ENCODE results near the gene ACTR3.

ACTR3 gene

DNA sequence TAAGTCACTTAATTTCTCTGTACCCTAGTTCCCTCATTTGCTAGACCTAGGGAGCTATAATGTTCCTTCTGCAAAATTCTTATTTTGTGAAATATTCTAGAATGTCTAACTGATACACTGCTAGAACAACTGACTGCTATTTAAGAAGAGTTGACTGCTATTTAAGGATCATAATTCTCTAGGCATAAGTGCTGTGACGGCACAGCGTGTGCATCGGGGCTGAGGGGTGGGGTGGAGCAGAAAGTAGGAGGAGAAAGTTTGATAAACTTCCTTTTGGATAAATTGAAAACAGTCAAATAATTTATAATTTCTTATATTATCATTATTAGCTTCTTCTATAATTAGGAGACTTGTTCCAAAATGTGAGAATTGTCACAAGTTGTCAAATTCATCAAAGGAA, 10.4 kb upstream of the ACTR3 start:
- Histone ChIP-seq H3K27me3 (ENCODE audit: insufficient read depth, low read length, poor library complexity) (no peaks in the 10 kb centered on the region), H3K36me3 (ENCODE audit: insufficient read depth, low read length) (peaks cover 2% of the 10 kb centered on the region; the same call in 1 of the 2 replicates), H3K9ac (ENCODE audit: low read depth, low read length) (no peak overlapping the region), H3K27ac (ENCODE audit: low read length) (no peak overlapping the region), H2AFZ (ENCODE audit: low read depth, low read length) (no peak overlapping the region), H3K79me2 (ENCODE audit: insufficient read depth, low read length) (peaks cover under 1% of the 10 kb centered on the region; the same call in 1 of the 2 replicates), H3K4me3 (ENCODE audit: low read depth in 1 of 2, low read length in 2 of 2) (no peak overlapping the region), H3K9me3 (ENCODE audit: insufficient read depth, low read length, severe bottlenecking) (no peaks in the 10 kb centered on the region), H4K20me1 (ENCODE audit: insufficient read depth, low read length) (no peaks in the 10 kb centered on the region), H3K4me1 (ENCODE audit: insufficient read depth, low read length) (peaks cover 24% of the 10 kb centered on the region), H3K4me2 (ENCODE audit: insufficient read depth, low read length) (no peak overlapping the region)
- ATAC-seq (ENCODE audit: insufficient read depth, low read depth), result no peak
- TF ChIP-seq, protein P1, sequence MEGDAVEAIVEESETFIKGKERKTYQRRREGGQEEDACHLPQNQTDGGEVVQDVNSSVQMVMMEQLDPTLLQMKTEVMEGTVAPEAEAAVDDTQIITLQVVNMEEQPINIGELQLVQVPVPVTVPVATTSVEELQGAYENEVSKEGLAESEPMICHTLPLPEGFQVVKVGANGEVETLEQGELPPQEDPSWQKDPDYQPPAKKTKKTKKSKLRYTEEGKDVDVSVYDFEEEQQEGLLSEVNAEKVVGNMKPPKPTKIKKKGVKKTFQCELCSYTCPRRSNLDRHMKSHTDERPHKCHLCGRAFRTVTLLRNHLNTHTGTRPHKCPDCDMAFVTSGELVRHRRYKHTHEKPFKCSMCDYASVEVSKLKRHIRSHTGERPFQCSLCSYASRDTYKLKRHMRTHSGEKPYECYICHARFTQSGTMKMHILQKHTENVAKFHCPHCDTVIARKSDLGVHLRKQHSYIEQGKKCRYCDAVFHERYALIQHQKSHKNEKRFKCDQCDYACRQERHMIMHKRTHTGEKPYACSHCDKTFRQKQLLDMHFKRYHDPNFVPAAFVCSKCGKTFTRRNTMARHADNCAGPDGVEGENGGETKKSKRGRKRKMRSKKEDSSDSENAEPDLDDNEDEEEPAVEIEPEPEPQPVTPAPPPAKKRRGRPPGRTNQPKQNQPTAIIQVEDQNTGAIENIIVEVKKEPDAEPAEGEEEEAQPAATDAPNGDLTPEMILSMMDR (IDR thresholded peaks at IDR 0.05; ENCODE audit: borderline replicate concordance, extremely low read depth, low read length, poor library complexity, severe bottlenecking), result no peak
- TF ChIP-seq EZH2 (IDR thresholded peaks at IDR 0.05; ENCODE audit: borderline replicate concordance, low read depth, low read length, severe bottlenecking), result no peak
- no peak for DNase-seq

DNA sequence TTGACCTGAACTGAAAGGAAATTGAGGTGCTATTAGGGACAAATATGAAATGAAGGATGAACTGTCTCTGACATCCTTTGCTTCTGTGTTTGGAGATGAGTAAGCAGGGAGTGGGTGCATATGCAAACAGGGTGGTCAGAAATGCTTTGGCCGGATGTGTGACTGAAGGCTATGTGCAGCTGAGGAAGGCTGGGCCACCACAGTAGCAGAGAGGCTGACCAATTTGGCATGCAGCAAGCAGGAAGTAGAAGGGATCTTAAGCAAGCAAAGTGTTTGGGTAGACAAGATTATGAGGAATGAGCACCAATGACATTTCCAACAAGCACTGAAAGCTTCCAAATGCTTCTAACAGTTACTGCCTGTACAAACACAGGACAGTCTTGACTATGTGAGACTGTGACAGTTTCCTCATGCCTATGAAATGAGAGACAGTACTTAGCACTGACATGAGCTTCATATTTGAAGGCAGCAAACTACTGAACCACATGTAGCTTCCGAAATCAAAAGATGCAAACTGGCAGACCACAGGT, 3.3 kb upstream of the ACTR3 start:
- peaks cover 30% of the 10 kb centered on the region for H3K4me1 ChIP-seq (ENCODE audit: insufficient read depth, low read length)
- no peak for DNase-seq
- no peak overlapping the region for H2AFZ ChIP-seq (ENCODE audit: low read depth, low read length)
- H3K27ac ChIP-seq (ENCODE audit: low read length), result no peak overlapping the region; the same call in 1 of the 2 replicates
- H3K9ac ChIP-seq (ENCODE audit: low read depth, low read length), result no peak overlapping the region
- no peak for TF ChIP-seq EZH2 (IDR thresholded peaks at IDR 0.05; ENCODE audit: borderline replicate concordance, low read depth, low read length, severe bottlenecking)
- TF ChIP-seq, protein P1 (IDR thresholded peaks at IDR 0.05; ENCODE audit: borderline replicate concordance, extremely low read depth, low read length, poor library complexity, severe bottlenecking), result no peak
- H3K4me2 ChIP-seq (ENCODE audit: insufficient read depth, low read length), result peak overlapping the region; percentile 71; the same call in 1 of the 2 replicates
- H3K36me3 ChIP-seq (ENCODE audit: insufficient read depth, low read length), result peaks cover 5% of the 10 kb centered on the region
- H3K79me2 ChIP-seq (ENCODE audit: insufficient read depth, low read length), result peaks cover 56% of the 10 kb centered on the region
- no peak overlapping the region for H3K4me3 ChIP-seq (ENCODE audit: low read depth in 1 of 2, low read length in 2 of 2)
- H4K20me1 ChIP-seq (ENCODE audit: insufficient read depth, low read length), result peaks cover 4% of the 10 kb centered on the region; the same call in 1 of the 2 replicates
- H3K9me3 ChIP-seq (ENCODE audit: insufficient read depth, low read length, severe bottlenecking), result no peaks in the 10 kb centered on the region
- ATAC-seq (ENCODE audit: insufficient read depth, low read depth), result no peak
- H3K27me3 ChIP-seq (ENCODE audit: insufficient read depth, low read length, poor library complexity), result no peaks in the 10 kb centered on the region

DNA sequence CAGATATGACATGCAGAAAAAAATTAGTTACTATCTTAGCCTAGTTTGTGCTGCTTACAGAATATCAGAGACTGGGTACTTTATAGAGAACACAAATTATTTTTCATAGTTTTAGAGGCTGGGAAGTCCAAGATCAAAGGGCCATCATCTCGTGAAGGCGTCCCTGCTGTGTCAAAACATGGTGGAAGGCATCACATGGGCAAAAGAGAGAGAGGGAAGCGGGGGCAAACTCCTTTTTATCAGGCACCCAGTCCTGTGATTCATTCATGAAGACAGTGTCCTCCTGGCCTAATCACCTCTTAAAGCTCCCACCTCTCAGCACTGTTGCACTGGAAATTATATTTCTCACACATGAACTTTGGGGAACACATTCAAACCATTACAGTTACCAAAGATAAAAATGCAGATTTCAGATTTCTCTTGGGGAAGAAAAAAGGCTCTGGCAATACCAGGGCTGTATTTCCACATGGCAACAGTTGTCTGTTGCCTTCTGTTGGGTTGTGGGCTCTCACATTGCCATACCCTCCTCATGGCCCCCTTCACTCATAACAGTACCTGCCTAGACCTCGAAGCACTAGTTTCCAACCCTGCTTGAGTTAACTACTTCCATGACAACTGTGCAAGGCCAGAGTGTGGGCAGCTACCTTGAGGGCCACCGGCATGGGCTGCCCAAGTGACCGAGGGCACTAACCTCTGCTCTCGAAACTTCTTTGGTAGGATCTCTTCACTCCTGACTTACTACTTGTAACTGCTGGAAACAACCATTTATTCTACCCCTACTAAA, 2.7 kb upstream of the ACTR3 start:
- Histone ChIP-seq H3K4me3 (ENCODE audit: low read depth in 1 of 2, low read length in 2 of 2) (0 out of 4 replicates have a peak overlapping the region, but pooled peaks of 1 of the 2 experiments have one; percentile 18), H2AFZ (ENCODE audit: low read depth, low read length) (no peak overlapping the region), H3K9ac (ENCODE audit: low read depth, low read length) (no peak overlapping the region), H3K27ac (ENCODE audit: low read length) (no peak overlapping the region; the same call in 1 of the 2 replicates), H3K79me2 (ENCODE audit: insufficient read depth, low read length) (peaks cover 62% of the 10 kb centered on the region), H3K27me3 (ENCODE audit: insufficient read depth, low read length, poor library complexity) (no peaks in the 10 kb centered on the region), H3K4me1 (ENCODE audit: insufficient read depth, low read length) (peaks cover 36% of the 10 kb centered on the region), H4K20me1 (ENCODE audit: insufficient read depth, low read length) (peaks cover 8% of the 10 kb centered on the region; the same call in 1 of the 2 replicates), H3K36me3 (ENCODE audit: insufficient read depth, low read length) (peaks cover 6% of the 10 kb centered on the region), H3K4me2 (ENCODE audit: insufficient read depth, low read length) (peak overlapping the region; percentile 71), H3K9me3 (ENCODE audit: insufficient read depth, low read length, severe bottlenecking) (no peaks in the 10 kb centered on the region)
- TF ChIP-seq, protein P1 (IDR thresholded peaks at IDR 0.05; ENCODE audit: borderline replicate concordance, extremely low read depth, low read length, poor library complexity, severe bottlenecking), result no peak
- no peak for TF ChIP-seq EZH2 (IDR thresholded peaks at IDR 0.05; ENCODE audit: borderline replicate concordance, low read depth, low read length, severe bottlenecking)
- ATAC-seq (ENCODE audit: insufficient read depth, low read depth) (no peak), DNase-seq (no peak)

All from DND-41 (cell line).